ENCODE data around the gene VCL. TPM values are rescaled to one million over a fixed set of nuclear protein-coding genes. Genes with fewer than 3 reads are reported as not detected.

The VCL gene
- total and polyA plus RNA-seq, 12 donors, result 14.3 to 90.7 (median 43.2) TPM

DNA sequence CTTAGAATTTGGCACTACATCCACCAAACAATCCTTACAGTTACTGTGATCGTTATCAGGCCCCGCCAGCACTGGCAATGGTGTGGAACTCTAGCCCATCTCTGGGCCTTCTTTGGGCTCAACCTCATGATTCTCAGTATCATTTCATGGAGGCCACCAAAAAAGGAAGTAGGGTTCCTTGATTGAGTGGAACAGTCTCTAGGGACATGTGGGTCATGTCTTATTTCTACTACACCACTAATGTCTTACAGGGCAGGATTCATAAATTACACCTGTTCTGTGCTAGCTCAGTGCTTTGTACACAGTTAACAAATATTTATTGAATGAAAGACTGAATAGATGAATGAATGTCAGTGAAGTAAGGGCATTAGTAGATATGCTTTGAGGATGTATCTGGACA, 98.9 kb downstream of the VCL start:
- no peaks in the 10 kb centered on the region for H3K27me3 ChIP-seq
- H3K36me3 ChIP-seq (replicated peaks in 1 of 2), result peaks cover 0 to 65% of the 10 kb centered on the region in 2 donors
- no peaks in the 10 kb centered on the region for H3K9me3 ChIP-seq (replicated peaks in 1 of 3)
- 98% methylated on average over 2 of the region's 2 CpGs for WGBS, 4 donors
- TF ChIP-seq, protein P1, sequence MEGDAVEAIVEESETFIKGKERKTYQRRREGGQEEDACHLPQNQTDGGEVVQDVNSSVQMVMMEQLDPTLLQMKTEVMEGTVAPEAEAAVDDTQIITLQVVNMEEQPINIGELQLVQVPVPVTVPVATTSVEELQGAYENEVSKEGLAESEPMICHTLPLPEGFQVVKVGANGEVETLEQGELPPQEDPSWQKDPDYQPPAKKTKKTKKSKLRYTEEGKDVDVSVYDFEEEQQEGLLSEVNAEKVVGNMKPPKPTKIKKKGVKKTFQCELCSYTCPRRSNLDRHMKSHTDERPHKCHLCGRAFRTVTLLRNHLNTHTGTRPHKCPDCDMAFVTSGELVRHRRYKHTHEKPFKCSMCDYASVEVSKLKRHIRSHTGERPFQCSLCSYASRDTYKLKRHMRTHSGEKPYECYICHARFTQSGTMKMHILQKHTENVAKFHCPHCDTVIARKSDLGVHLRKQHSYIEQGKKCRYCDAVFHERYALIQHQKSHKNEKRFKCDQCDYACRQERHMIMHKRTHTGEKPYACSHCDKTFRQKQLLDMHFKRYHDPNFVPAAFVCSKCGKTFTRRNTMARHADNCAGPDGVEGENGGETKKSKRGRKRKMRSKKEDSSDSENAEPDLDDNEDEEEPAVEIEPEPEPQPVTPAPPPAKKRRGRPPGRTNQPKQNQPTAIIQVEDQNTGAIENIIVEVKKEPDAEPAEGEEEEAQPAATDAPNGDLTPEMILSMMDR (IDR thresholded peaks at IDR 0.05), result no peak
- DNase-seq, result no peak
- no peak overlapping the region for H3K4me3 ChIP-seq
- H3K27ac ChIP-seq, result no peak overlapping the region
- H3K4me1 ChIP-seq (replicated peaks in 1 of 2), result no peaks in the 10 kb centered on the region
- intact Hi-C loops (cut with DNase I), result no loop called here

DNA sequence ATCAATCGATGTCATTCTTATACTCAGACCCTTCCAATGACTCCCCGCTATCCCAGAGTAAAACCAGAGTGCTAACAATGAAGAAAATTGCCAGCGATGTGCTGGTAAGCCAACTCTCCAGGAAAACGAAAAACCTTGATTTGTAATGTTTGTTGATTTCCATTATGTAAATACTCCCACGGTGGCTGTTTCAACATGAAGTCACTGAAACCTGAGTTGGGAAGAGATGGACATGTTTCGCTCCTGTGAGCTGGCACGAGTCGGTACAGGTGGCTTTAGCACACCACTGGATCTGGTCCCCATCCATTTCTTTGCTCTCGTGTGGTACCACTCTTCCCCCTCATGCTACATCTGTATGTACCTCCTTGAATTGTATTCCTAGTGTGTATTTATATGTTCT, 99.9 kb downstream of the VCL start:
- Histone ChIP-seq H3K27me3 (no peaks in the 10 kb centered on the region), H3K4me3 (no peak overlapping the region), H3K36me3 (replicated peaks in 1 of 2) (peaks cover 0 to 65% of the 10 kb centered on the region in 2 donors), H3K4me1 (replicated peaks in 1 of 2) (no peaks in the 10 kb centered on the region), H3K9me3 (replicated peaks in 1 of 3) (no peaks in the 10 kb centered on the region), H3K27ac (no peak overlapping the region)
- no peak for TF ChIP-seq POLR2A (IDR thresholded peaks at IDR 0.05)
- TF ChIP-seq, protein P1 (IDR thresholded peaks at IDR 0.05), result no peak
- WGBS, 4 donors, result 92 to 97% (median 95%) methylated on average over 9 of the region's 9 CpGs
- intact Hi-C loops (cut with DNase I), result no loop called here
- DNase-seq, result no peak

DNA sequence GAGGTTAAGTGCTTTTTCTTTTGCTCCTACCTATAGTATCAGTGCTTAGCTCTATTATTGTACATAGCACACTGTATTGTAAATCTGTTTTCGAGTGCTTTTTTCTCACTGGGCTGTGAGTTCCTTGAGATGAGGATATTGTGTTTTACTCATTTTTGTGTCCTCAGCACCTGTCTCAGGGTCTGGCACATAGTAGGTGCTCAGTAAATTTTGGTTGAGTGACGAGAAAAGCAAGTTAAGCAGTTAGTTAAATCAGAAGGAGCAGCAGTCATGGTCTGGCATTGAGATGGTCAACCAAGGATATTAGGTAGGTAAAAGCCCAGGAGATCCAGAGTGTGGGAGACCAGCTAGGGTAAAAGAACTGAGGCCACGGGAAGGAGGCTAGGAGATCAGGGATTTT, 101.5 kb downstream of the VCL start:
- Histone ChIP-seq H3K27me3 (no peaks in the 10 kb centered on the region), H3K36me3 (replicated peaks in 1 of 2) (peaks cover 0 to 71% of the 10 kb centered on the region in 2 donors), H3K9me3 (replicated peaks in 1 of 3) (no peaks in the 10 kb centered on the region), H3K27ac (no peak overlapping the region), H3K4me3 (no peak overlapping the region), H3K4me1 (replicated peaks in 1 of 2) (no peaks in the 10 kb centered on the region)
- no peak for TF ChIP-seq POLR2A (IDR thresholded peaks at IDR 0.05)
- intact Hi-C loops (cut with DNase I), result no loop called here
- WGBS, 4 donors, result 84 to 95% (median 92%) methylated on average over 3 of the region's 3 CpGs
- DNase-seq, result no peak

DNA sequence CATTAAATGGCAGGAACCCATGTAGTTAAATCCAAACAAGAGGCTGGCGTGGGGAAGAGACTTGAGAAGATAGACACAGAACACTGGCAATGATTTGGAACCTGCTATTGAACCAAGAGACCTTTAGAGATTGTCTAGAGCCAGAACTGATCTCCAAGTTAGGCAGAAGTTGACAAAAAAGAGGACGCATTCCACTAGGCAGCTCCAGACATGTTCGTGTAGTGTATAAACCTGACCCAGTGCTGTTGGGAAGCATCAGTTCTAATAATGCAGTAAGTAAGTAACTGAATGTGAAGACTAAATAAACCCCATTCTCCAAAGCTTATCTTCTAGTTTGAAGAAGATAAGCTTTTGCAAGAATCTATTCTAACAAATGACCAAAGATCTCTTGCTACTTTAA, 101.9 kb downstream of the VCL start:
- peaks cover 0 to 74% of the 10 kb centered on the region in 2 donors for H3K36me3 ChIP-seq (replicated peaks in 1 of 2)
- TF ChIP-seq, protein P1 (IDR thresholded peaks at IDR 0.05), result no peak
- no peak for TF ChIP-seq POLR2A (IDR thresholded peaks at IDR 0.05)
- H3K27ac ChIP-seq, result no peak overlapping the region
- intact Hi-C loops (cut with DNase I), result no loop called here
- H3K27me3 ChIP-seq, result no peaks in the 10 kb centered on the region
- no peaks in the 10 kb centered on the region for H3K4me1 ChIP-seq (replicated peaks in 1 of 2)
- 88 to 98% (median 96%) methylated on average over 3 of the region's 3 CpGs for WGBS, 4 donors
- H3K4me3 ChIP-seq, result no peak overlapping the region
- no peak for DNase-seq
- H3K9me3 ChIP-seq (replicated peaks in 1 of 3), result no peaks in the 10 kb centered on the region

DNA sequence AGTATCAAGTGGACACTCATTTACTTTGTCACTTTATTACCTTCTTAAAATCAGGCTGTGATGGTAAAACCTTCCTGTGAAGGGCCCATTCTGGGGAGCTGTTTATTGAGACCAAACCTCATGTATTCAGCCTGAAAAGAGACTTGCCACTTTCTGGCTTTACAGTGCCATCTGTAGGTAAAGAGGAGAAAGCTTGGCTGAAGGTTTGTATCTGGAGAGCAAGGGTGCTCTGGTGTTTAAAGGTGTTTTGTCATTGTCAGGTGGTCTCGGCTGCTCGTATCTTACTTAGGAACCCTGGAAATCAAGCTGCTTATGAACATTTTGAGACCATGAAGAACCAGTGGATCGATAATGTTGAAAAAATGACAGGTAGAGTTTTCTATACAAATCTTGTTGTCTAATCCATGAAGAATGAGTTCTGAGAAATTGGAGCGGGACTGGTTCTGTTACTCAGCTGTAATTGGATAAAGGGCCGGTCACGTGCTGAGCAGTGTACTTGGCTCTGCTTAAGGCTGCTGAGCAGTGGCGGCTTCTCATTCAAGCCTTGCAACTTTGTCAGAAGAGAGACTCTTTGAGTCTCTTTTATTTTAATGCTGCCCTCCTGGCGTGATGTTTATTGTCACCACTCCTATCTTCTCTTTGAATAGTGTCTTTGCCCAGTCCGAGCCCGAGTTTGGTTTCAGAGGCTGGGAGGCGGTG, 105.8 kb downstream of the VCL start:
- Histone ChIP-seq H3K9me3 (replicated peaks in 1 of 3) (no peaks in the 10 kb centered on the region), H3K36me3 (replicated peaks in 1 of 2) (peaks cover 0 to 74% of the 10 kb centered on the region in 2 donors)
- TF ChIP-seq, protein P1 (IDR thresholded peaks at IDR 0.05), result peak in 2 of 6 experiments; percentile 17 to 18
- TF ChIP-seq POLR2A (IDR thresholded peaks at IDR 0.05), result no peak

More for the DNA sequence above, 105.8 kb downstream of the VCL start:
- Histone ChIP-seq H3K27me3 (no peaks in the 10 kb centered on the region), H3K27ac (no peak overlapping the region), H3K4me3 (no peak overlapping the region), H3K4me1 (replicated peaks in 1 of 2) (no peaks in the 10 kb centered on the region)
- 83 to 95% (median 87%) methylated on average over 11 of the region's 11 CpGs for WGBS, 4 donors
- intact Hi-C loops (cut with DNase I), result no loop called here
- DNase-seq, result no peak
